Left lung (tissue), 10 donors: Measurements from ENCODE around the gene GPC6. TPM values are rescaled to one million over a fixed set of nuclear protein-coding genes. Genes with fewer than 3 reads are reported as not detected.

Experiments
- ATAC-seq: fragments of 200-7000 bp; cut with Tn5 transposase; one replicate; pipeline ENCODE4 v1.9.1; 2020; ENCODE audit warnings: moderate library complexity
- DNase-seq, 4 donors: peaks; one replicate each; pipeline ENCODE4 v3.0.0-alpha.2; 2013 to 2020
- H3K27ac ChIP-seq, 2 donors: fragments of 200-600 bp; sonication (generic) in 1 of 2; one replicate each; pipeline versions ENCODE4 v1.5.0 to v1.8.0; 2020 to 2021
- H3K27me3 ChIP-seq, 2 donors: fragments of 200-600 bp; sonication (generic) in 1 of 2; one replicate each; pipeline versions ENCODE4 v1.5.0 to v1.8.0; 2020 to 2021
- H3K36me3 ChIP-seq, 2 donors: fragments of 200-600 bp; sonication (generic) in 1 of 2; one replicate each; pipeline versions ENCODE4 v1.5.0 to v1.8.0; 2020 to 2021
- H3K4me1 ChIP-seq, 2 donors: fragments of 200-600 bp; one replicate each; pipeline ENCODE4 v1.8.0; 2021
- H3K4me3 ChIP-seq, 2 donors: fragments of 200-600 bp; sonication (generic) in 1 of 2; one replicate each; pipeline versions ENCODE4 v1.5.0 to v1.8.0; 2020 to 2021; ENCODE audit warnings: mild to moderate bottlenecking in 1 of 2
- H3K9me3 ChIP-seq, 2 donors: fragments of 200-600 bp; sonication (generic) in 1 of 2; one replicate each; pipeline versions ENCODE4 v1.5.0 to v1.8.0; 2020 to 2021
- intact Hi-C, 2 donors: fragments of 100-400 bp; cut with DNase I; formaldehyde crosslinking; loops; one replicate each; pipeline versions ENCODE4 v1.11.2 to v1.14.2; 2022
- polyA plus RNA-seq, 6 donors: library from polyadenylated mRNA; unstranded; fragments of 120-200 nt; gene quantifications; one replicate each; pipeline ENCODE4 v1.2.1, GENCODE V29; 2013; ENCODE audit not compliant: insufficient read length in 6 of 6
- total RNA-seq, 2 donors: library from RNA; stranded (reverse); fragmentation: NEBNext Ultra II Directional; extraction: Animal tissue kit (Norgen Biotek cat#: 25700); gene quantifications; one replicate each; pipeline ENCODE4 v1.2.1, GENCODE V29; 2021
- TF ChIP-seq, protein P1 (sequence below), 2 donors: fragments of 200-600 bp; sonication (generic) in 1 of 2; IDR thresholded peaks; one replicate each; pipeline versions ENCODE4 v1.5.0 to v1.8.0; 2021; ENCODE audit warnings: antibody characterized with exemption in 2 of 2
- donor health status: DM: no; HTN: yes; CAD: no.
- donor health status: DM: no; HTN: no; CAD: no.

GPC6 gene
- total and polyA plus RNA-seq, 8 donors, result 9.6 to 25.8 (median 21.1) TPM

GRCh38 chr13:93554514-93554913 lies 327.9 kb downstream of the GPC6 start:
- TF ChIP-seq, protein P1, sequence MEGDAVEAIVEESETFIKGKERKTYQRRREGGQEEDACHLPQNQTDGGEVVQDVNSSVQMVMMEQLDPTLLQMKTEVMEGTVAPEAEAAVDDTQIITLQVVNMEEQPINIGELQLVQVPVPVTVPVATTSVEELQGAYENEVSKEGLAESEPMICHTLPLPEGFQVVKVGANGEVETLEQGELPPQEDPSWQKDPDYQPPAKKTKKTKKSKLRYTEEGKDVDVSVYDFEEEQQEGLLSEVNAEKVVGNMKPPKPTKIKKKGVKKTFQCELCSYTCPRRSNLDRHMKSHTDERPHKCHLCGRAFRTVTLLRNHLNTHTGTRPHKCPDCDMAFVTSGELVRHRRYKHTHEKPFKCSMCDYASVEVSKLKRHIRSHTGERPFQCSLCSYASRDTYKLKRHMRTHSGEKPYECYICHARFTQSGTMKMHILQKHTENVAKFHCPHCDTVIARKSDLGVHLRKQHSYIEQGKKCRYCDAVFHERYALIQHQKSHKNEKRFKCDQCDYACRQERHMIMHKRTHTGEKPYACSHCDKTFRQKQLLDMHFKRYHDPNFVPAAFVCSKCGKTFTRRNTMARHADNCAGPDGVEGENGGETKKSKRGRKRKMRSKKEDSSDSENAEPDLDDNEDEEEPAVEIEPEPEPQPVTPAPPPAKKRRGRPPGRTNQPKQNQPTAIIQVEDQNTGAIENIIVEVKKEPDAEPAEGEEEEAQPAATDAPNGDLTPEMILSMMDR (IDR thresholded peaks at IDR 0.05), result no peak
- DNase-seq (no peak), ATAC-seq (no peak)
- H3K27ac ChIP-seq, result no peak overlapping the region
- H3K27me3 ChIP-seq, result no peaks in the 10 kb centered on the region
- intact Hi-C loops, result no loop called here
- no peaks in the 10 kb centered on the region for H3K9me3 ChIP-seq
- H3K4me3 ChIP-seq, result no peak overlapping the region
- H3K36me3 ChIP-seq, result no peaks in the 10 kb centered on the region
- no peaks in the 10 kb centered on the region for H3K4me1 ChIP-seq

DNA sequence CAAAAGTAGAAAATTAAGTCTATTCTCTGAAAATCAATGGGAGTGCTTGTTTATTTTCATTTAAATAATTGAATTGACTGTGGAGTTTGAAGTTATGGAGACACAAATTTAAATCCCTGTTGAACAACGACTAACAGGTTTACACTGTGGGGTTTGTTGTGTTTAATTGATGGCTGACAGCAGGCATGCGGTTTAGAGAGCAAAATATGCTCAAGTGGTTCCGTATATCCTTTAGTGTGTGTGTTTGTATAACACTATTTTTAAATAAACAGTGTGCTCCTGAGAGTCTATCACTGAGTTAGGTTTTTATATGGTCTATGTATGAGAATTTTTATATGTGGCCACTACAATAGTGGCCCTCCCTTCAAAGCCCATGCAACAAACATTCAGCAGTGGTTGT lies 332.0 kb downstream of the GPC6 start:
- H3K4me1 ChIP-seq, result no peaks in the 10 kb centered on the region
- no peak overlapping the region for H3K27ac ChIP-seq
- ATAC-seq (no peak), DNase-seq (no peak)
- H3K36me3 ChIP-seq, result no peaks in the 10 kb centered on the region
- intact Hi-C loops, result no loop called here
- no peaks in the 10 kb centered on the region for H3K27me3 ChIP-seq
- peaks cover 0 to 2% of the 10 kb centered on the region in 2 donors for H3K9me3 ChIP-seq
- H3K4me3 ChIP-seq, result no peak overlapping the region
- TF ChIP-seq, protein P1 (IDR thresholded peaks at IDR 0.05), result no peak

DNA sequence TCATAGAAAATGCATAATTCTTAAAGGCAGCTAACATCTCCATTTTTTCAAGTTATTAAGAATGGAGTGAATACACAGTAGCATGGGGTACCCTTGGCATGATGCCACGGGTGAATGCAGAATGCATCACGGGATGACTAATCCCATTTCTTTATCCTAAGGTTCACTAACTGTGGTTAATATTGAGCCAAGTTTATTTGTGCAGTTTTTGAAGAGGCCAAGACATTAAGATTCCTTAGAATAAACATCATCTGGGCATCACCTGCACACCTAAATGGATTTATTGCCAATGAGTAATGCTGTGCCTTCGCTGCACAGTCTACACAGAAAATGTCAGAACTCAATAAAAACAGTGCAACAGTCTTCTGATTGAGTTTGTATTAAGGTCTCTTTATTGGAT lies 333.1 kb downstream of the GPC6 start:
- TF ChIP-seq, protein P1 (IDR thresholded peaks at IDR 0.05), result no peak
- Histone ChIP-seq H3K4me3 (no peak overlapping the region), H3K9me3 (peaks cover 0 to 2% of the 10 kb centered on the region in 2 donors), H3K27ac (no peak overlapping the region), H3K4me1 (no peaks in the 10 kb centered on the region), H3K27me3 (no peaks in the 10 kb centered on the region), H3K36me3 (no peaks in the 10 kb centered on the region)
- DNase-seq, result no peak
- ATAC-seq, result no peak
- intact Hi-C loops, result no loop called here

- TF ChIP-seq, protein P1 (IDR thresholded peaks at IDR 0.05), result no peak
- Histone ChIP-seq H3K27me3 (no peaks in the 10 kb centered on the region), H3K36me3 (no peaks in the 10 kb centered on the region), H3K4me1 (no peaks in the 10 kb centered on the region), H3K27ac (no peak overlapping the region), H3K9me3 (peaks cover 0 to 2% of the 10 kb centered on the region in 2 donors), H3K4me3 (no peak overlapping the region)
- intact Hi-C loops, result no loop called here
- DNase-seq (no peak), ATAC-seq (no peak)
Observed at GRCh38 chr13:93561576-93562225, 335.1 kb downstream of the GPC6 start.

GRCh38 chr13:93562676-93563075 lies 336.1 kb downstream of the GPC6 start:
- intact Hi-C loops, result no loop called here
- H3K27ac ChIP-seq, result no peak overlapping the region
- H3K9me3 ChIP-seq, result peaks cover 0 to 2% of the 10 kb centered on the region in 2 donors
- ATAC-seq (no peak), DNase-seq (no peak)
- H3K4me1 ChIP-seq, result no peaks in the 10 kb centered on the region
- TF ChIP-seq, protein P1 (IDR thresholded peaks at IDR 0.05), result no peak
- H3K4me3 ChIP-seq, result no peak overlapping the region
- H3K27me3 ChIP-seq, result no peaks in the 10 kb centered on the region
- no peaks in the 10 kb centered on the region for H3K36me3 ChIP-seq
